Measurements from ENCODE around the gene SMYD4. TPM values are rescaled to one million over a fixed set of nuclear protein-coding genes. Genes with fewer than 3 reads are reported as not detected.
"Not testable (repeated sequence)": the region's sequence is repeated elsewhere in the genome, so short reads cannot be mapped to it uniquely, and the experiment has no call there.

Gene SMYD4, protein sequence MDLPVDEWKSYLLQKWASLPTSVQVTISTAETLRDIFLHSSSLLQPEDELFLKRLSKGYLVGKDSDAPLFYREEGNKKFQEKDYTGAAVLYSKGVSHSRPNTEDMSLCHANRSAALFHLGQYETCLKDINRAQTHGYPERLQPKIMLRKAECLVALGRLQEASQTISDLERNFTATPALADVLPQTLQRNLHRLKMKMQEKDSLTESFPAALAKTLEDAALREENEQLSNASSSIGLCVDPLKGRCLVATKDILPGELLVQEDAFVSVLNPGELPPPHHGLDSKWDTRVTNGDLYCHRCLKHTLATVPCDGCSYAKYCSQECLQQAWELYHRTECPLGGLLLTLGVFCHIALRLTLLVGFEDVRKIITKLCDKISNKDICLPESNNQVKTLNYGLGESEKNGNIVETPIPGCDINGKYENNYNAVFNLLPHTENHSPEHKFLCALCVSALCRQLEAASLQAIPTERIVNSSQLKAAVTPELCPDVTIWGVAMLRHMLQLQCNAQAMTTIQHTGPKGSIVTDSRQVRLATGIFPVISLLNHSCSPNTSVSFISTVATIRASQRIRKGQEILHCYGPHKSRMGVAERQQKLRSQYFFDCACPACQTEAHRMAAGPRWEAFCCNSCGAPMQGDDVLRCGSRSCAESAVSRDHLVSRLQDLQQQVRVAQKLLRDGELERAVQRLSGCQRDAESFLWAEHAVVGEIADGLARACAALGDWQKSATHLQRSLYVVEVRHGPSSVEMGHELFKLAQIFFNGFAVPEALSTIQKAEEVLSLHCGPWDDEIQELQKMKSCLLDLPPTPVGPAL
- total RNA-seq: 8.6 TPM
- long read RNA-seq, full-length matches to known transcripts: 9 of 14 reads
- long read RNA-seq, partial matches to known transcripts: 3 of 14 reads
- long read RNA-seq, other reads (novel, unspliced or antisense): 2 of 14 reads

DNA sequence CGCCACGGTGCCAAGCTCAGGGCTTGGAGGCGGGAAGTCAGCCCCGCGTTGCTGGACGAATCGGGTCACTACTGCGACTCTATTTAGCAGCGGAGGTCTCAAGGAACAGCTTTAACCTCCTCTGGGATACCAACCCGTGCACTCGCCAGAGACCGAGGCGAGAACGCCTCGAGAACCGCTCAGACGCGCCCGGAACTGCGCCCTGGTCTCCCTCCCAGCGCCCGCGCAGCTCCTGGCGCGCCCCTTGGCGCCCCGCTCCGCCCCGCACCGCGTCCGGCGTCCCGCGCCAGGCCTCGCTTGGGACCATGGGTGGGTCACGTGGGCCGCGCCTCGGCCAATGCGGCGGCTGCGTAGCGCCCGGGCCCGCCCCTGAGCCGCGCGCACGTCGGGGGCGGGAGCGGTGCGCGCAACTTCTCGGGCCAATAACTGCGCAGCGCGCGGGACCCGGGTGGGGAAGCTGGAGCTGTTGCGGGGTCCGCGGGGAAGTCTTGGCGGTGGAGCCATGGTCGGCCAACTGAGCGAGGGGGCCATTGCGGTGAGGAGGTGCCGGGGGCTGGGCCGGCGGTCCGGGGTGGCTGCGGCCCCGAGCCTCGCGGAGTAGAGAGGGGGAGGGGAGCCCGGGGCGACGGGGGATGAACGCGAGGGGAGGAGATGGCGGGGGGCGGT, at the start of gene SMYD4, which contains the start of gene RPA1:
TSS of gene SMYD4 (minus strand) at position 311 of the 666 bp plus-strand sequence. CDS start 1,908 bp downstream, outside the sequence.
TSS of gene RPA1 (plus strand) at position 414 of the 666 bp plus-strand sequence. CDS start at position 503, 89 bp downstream.
- peak; percentile 95 for DNase-seq
- ATAC-seq (ENCODE audit: poor library complexity): peak; percentile 100
- intact Hi-C loops (cut with DNase I): no loop called here

DNA sequence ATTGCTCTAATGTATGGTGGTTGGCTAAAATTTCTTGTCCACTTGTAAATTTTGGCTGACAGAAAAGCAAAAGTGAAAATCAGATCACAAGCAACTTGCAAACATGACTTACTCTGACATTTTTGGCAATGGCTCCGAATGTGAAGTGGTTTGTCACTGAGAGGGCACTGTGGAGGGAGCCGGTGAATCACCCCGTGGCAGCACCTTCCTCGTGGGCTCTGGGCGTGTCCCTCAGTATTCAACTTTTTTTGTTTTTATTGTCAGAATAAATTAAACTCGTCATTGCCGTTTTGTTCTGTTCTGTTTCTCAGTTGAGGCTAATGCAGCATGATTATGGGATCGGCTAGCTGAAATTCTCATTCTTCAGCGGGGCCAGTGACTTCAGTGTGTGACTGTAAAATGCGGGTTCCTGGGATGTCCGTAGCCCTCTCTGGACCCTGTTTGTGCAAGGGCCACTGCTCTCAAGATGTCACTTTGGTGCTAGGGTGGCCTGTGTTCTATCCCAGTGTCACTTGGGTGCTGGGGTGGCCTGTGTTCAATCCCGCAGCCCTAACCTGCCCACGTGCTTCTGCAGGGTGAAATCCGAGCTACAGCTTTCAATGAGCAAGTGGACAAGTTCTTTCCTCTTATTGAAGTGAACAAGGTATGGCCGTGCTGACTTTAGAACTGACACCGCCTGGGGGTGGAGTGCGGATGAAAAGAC, 48.9 kb upstream of the SMYD4 start:
- intact Hi-C loops (cut with DNase I): no loop called here
- DNase-seq (no peak), ATAC-seq (ENCODE audit: poor library complexity) (peak; percentile 74)

DNA sequence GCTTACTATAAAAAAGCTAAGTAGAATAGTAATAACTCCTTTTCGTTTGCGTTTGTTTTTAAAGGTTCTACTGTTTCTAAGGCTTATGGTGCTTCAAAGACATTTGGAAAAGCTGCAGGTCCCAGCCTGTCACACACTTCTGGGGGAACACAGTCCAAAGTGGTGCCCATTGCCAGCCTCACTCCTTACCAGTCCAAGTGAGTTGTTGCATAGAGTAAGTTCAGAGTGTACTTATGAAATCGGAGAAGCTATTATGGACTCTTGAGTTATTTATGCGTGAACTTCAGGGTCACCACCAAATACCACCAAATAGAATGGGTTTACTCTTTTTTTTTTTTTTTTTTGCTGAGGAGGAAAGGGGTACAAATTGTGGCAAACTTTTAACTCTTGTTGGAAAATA, 45.9 kb upstream of the SMYD4 start:
- no peak for ATAC-seq (ENCODE audit: poor library complexity)
- no peak for DNase-seq
- intact Hi-C loops (cut with DNase I): no loop called here

DNA sequence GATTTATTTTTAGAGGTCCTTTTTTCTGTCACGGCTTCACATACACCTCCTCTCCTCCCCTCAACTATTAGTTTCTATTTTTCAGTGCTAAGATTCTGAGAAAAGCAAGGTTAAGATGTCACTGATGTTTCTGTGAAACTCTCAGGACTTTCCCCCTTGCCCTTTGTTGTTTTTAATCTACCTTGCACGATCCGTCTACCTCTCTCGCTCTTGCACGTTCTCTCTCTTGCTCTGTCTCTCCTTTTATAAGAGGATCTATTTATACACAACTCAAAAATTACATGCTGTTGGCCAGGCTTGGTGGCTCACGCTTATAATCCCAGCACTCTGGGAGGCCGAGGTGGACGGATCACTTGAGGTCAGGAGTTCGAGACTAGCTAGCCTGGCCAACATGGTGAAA, 43.7 kb upstream of the SMYD4 start:
- ATAC-seq (ENCODE audit: poor library complexity): peak; percentile 46
- intact Hi-C loops (cut with DNase I): no loop called here

DNA sequence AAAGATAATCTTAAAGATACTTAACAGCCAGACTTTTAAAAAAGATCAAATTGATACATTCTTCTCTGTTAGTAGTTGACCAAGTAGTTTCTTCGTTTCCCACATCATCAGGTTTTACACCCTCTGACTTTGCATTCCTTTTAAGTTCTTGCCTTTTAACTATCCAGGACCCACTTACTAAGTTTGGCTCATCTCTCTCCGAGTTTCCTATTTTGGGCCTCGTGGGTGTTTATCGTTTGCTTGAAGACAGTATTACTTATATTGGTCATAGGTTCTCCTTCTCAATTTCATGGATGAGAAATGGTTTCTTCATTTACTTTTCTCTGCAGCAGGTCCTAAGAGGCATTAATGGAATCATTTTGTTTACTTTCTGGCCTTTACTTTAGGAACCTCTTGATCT, 43.3 kb upstream of the SMYD4 start:
- intact Hi-C loops (cut with DNase I): no loop called here
- DNase-seq: no peak

More for the DNA sequence above, 43.7 kb upstream of the SMYD4 start:
- DNase-seq: no peak

DNA sequence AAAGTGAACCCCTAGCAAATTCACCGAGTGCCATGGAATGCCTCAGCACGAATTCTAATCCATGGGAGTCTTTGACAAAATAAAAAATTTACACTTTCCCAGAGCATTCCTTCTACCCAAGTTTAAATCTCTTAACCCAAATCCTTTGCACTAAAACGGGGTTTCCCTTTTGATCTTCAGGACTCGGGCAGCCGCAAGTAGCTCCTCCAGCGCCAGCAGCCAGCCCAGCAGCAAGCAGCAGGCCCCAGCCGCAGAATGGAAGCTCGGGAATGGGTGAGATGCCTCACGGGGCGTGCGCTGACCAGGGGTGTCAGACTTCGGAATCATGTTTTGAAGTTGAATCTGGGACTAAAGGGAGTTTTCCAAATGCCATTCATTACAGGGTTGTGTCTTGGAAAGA, 42.6 kb upstream of the SMYD4 start:
- ATAC-seq (ENCODE audit: poor library complexity) (no peak), DNase-seq (no peak)
- intact Hi-C loops (cut with DNase I): no loop called here

More for the DNA sequence above, 43.3 kb upstream of the SMYD4 start:
- ATAC-seq (ENCODE audit: poor library complexity): no peak

DNA sequence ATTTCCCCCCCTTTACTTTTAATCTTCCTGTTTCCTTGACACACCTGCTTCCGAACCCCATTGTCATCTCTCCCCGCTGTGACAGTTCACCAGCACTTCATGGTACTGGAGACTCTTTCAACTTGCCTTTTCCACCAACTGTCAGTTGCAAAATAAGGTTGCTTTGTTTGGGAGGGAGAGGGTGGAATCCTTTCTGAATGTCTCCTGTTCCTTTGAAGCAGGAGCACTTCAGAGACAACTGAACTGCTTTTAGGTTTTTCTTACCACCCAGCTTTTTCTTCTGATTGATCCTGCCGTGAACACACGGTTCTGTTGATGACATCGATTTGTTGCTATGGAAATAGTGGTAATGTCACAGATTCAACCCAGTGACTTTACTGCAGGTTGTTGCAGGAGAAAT, 42.1 kb upstream of the SMYD4 start:
- no peak for ATAC-seq (ENCODE audit: poor library complexity)
- intact Hi-C loops (cut with DNase I): no loop called here
- DNase-seq: no peak

DNA sequence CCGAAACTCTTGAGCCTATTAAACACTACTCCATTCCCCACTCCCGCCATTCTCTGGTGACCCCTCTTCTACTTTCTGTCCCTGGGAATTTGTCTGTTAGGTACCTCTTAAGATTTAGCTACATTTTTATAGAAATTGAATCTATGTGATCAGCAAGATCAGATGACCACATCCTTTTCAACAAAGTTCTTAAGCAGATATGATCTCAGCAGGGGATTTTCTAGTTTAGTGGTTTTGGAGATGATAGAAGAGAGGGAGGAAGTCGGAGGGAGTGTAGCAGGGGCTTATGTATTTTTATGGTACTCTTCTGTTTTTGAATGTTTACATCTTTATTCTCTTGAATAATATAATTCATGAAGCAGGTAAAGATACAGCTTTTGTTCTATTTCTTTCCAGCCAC, 40.9 kb upstream of the SMYD4 start:
- no peak for DNase-seq
- intact Hi-C loops (cut with DNase I): no loop called here
- no peak for ATAC-seq (ENCODE audit: poor library complexity)

DNA sequence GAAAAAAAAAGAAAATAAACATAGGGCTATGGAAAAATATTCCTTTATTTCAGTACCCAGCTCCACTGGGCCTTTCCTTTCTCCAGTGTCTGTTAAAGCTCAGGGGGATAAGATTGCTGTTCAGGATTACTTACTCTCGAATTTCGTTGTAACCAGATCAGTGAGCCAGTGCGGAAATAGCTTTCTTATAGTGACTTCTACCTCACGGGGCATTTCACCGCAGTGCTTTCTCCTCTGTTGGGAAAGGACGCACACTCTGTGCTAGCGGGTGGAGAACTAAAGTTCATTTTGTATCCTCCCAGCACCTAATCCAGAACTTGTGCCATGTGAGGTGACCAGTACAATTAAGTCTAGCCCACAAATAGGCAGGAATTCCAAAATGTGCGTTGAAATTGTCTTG, 38.4 kb upstream of the SMYD4 start:
- intact Hi-C loops (cut with DNase I): loop anchor here (10.0 kb wide), 1 partner anchor 143 kb away; the partner anchor contains the start of gene WDR81
- DNase-seq: no peak
- ATAC-seq (ENCODE audit: poor library complexity): no peak

DNA sequence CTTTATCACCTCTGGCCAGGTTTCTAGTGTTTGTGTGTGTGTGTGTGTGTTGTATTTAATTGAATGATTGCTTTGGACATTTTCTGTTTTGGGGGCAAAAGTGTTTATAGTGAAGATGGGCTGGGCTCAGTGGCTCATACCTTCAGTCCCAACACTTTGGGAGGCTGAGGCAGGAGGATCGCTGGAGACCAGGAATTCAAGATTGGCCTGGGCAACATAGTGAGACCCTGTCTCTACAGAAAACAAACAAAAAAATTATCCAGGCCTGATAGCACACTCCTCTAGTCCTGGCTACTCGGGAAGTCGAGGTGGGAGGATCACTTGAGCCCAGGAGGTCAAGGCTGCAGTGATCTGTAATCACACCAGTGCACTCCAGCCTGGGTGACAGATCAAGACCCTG, 37.6 kb upstream of the SMYD4 start:
- DNase-seq (no peak), ATAC-seq (ENCODE audit: poor library complexity) (no peak)
- intact Hi-C loops (cut with DNase I): loop anchor here (10.0 kb wide), 1 partner anchor 143 kb away; the partner anchor contains the start of gene WDR81

DNA sequence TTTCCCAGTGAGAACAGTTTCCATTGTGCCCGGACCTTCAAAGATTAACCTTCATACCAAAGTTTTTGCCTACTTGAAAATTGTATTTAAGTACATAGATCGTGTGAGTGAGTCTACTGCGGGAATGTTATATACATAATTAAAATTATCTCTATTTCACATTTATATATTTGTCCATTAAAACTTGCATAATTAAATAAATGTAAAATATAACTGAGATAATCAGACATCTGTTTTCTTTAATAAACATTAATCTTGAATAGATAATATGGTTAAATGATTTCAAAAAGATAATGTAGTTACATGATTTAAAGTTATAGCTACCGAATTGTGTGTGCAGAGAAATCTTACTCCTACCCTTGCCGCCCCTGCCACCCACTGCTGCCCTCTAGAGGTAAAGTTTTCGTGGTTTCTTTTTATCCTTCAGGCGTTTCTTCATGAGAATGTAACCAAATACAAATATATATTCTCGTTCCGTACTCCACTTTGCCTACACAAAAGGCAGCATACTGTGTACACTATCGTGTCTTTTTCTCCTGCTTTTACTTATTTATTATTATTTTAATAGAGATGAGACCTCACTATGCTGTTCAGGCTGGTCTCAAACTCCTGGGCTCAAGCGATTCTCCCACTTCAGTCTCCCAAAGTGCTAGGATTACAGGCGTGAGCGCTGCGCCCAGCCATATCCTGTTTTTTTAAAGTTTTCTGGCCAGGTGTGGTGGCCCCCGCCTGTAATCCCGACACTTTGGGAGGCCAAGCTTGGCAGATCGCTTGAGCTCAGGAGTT, 35.7 kb upstream of the SMYD4 start:
- intact Hi-C loops (cut with DNase I): loop anchor here (10.0 kb wide), 1 partner anchor 141 kb away; the partner anchor contains the start of gene WDR81
- DNase-seq: no peak
- ATAC-seq (ENCODE audit: poor library complexity): peak; percentile 49

DNA sequence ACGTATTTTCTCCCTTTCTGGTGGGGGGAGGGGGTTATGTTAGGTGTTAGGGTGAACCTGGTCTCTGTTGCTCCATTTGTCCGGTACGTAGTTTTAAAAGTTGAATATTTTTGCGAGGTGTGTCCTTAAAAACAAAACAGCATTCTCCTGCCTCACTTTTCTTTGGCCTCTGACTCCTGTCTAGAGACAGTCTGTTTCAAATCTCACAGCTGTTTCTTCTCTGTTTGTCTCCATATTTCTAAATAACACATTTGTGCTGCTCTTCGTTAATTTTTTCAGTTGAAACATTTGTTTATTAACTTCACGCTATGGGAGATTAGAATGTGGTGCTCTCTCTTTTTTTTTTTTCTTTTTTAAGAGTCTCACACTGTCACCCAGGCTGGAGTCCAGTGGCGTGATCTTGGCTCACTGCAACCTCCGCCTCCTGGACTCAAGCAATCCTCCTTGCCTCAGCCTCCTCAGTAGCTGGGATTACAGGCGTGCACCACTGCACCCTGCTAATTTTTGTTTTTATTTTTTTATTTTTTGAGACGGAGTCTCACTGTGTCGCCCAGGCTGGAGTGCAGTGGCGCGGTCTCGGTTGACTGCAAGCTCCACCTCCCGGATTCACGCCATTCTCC, 31.8 kb upstream of the SMYD4 start:
- intact Hi-C loops (cut with DNase I): loop anchor here (10.0 kb wide), 1 partner anchor 137 kb away; the partner anchor contains the start of gene WDR81
- DNase-seq (peak; percentile 56), ATAC-seq (ENCODE audit: poor library complexity) (peak; percentile 71)

DNA sequence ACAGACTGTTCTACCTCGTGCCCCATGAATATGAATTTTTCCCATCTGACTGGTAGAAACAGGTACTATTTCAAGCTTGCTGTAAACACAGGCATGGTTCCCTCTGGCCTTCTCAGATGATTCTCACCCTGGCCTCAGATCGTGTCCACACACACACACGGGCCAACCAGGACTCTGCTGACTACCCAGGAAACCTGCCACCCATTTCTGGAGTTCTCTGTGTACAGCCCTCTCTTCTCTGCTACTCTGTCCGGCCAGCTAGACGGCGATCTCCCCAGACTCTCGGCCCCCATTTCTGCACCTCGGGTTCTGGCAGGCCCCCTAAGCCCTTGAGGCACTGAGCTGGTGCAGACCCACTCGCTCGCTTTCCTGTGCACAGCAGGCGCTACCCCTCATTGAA, 31.3 kb upstream of the SMYD4 start:
- intact Hi-C loops (cut with DNase I): loop anchor here (10.0 kb wide), 1 partner anchor 136 kb away; the partner anchor contains the start of gene WDR81
- peak; percentile 55 for ATAC-seq (ENCODE audit: poor library complexity)
- DNase-seq: no peak

DNA sequence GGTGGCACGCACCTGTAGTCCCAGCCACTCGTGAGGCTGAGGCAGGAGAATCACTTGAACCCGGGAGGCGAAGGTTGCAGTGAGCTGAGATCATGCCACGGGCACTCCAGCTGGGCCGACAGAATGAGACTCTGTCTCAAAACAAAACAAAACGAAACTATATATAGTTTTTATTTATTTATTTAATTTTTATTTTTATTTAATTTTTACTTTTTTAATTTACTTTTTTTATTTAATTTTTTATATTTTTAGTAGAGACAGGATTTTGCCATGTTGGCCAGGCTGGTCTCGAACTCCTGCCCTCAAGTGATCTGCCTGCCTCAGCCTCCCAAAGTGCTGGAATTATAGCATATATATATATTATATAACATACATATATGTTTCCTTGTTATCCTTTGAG, 26.8 kb upstream of the SMYD4 start:
- intact Hi-C loops (cut with DNase I); DNase-seq; ATAC-seq (ENCODE audit: poor library complexity): not testable (repeated sequence)

DNA sequence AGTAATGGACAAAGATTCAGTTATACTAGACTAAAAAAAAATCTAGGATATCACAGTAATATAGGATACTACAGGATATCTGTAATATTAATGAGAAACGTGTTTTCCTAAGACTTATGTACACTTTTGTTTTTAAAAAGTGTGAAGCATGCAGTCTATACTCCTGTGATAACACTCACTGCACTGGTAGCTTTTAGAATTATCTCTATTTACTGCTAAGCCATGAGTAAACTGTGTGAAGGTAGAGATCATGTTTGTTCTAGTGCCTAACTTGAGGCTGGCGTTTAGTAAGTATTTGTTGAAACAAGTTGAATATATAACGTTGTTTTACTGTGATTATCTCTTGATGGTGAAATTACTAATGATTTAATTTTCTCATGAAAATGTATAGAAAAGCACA, 24.0 kb upstream of the SMYD4 start:
- DNase-seq (no peak), ATAC-seq (ENCODE audit: poor library complexity) (no peak)
- intact Hi-C loops (cut with DNase I): no loop called here

DNA sequence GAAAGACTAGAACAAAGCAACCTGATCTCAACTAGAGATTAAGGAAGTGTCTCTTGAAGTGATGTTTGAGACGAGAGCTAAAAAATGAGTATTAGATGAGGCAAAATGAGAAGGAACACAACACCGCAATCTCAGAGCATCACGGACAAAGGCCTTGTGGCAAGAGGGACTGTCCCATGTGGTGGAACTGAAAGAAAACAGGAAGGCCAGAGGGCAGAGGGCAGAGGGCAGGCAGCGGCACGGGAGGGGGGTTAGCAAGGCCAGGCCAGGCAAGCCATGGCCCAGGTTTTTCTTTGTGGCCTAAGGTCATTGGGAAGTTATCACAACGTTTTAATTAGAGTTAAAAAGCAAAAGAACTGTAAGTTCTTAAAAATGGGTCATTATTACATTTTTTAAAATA, 22.6 kb upstream of the SMYD4 start:
- ATAC-seq (ENCODE audit: poor library complexity) (no peak), DNase-seq (no peak)
- intact Hi-C loops (cut with DNase I): no loop called here

DNA sequence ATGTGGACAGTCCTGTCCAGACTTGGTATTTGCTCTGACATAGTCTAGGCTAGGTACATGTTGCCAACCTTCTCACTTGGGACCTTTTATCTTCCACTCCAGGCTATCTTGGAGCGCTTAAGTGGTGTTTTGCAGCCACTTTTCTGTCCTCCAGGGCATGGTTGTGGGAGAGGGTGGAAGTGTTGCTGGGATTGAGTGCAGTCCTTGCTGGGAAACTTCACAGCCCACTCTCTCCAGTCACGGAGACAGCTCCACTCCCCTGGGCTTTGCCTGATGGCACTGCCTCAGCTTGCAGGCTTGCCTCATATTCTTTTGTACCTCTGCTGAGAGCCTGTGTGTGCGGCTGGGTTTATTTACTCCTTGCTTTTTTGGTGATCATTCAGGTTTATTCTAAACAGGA, 17.5 kb upstream of the SMYD4 start:
- intact Hi-C loops (cut with DNase I): no loop called here
- ATAC-seq (ENCODE audit: poor library complexity): peak; percentile 95
- peak; percentile 73 for DNase-seq

All from Right ventricle myocardium superior (tissue), 1 donor.